ENCODE measurements around the gene NR5A2.

Gene NR5A2

GRCh38 chr1:200073286-200073637 is 45.8 kb downstream of the NR5A2 start:
- no peaks in the 10 kb centered on the region for H3K4me1 ChIP-seq
- H3K4me3 ChIP-seq (ENCODE audit: low read depth, low read length) = no peak overlapping the region
- H3K4me2 ChIP-seq (ENCODE audit: low read length) = no peak overlapping the region
- TF ChIP-seq CTCF (IDR thresholded peaks at IDR 0.05) = no peak
- no peak overlapping the region for H3K27ac ChIP-seq
- no peaks in the 10 kb centered on the region for H3K9me3 ChIP-seq (ENCODE audit: control insufficient read depth, low read length)
- no peak overlapping the region for H3K9ac ChIP-seq
- H3K79me2 ChIP-seq = no peaks in the 10 kb centered on the region
- H3K36me3 ChIP-seq (ENCODE audit: control insufficient read depth, insufficient read depth, low read length) = no peaks in the 10 kb centered on the region
- no peak overlapping the region for H2AFZ ChIP-seq
- no peaks in the 10 kb centered on the region for H3K27me3 ChIP-seq (ENCODE audit: control insufficient read depth, insufficient read depth, low read length)

- H3K4me2 ChIP-seq (ENCODE audit: low read length) = no peak overlapping the region
- H2AFZ ChIP-seq = no peak overlapping the region
- H3K4me1 ChIP-seq = no peaks in the 10 kb centered on the region
- H3K9ac ChIP-seq = no peak overlapping the region
- no peaks in the 10 kb centered on the region for H3K36me3 ChIP-seq (ENCODE audit: control insufficient read depth, insufficient read depth, low read length)
- H3K9me3 ChIP-seq (ENCODE audit: control insufficient read depth, low read length) = no peaks in the 10 kb centered on the region
- no peaks in the 10 kb centered on the region for H3K79me2 ChIP-seq
- no peak overlapping the region for H3K27ac ChIP-seq
- no peak for TF ChIP-seq CTCF (IDR thresholded peaks at IDR 0.05)
- no peak overlapping the region for H3K4me3 ChIP-seq (ENCODE audit: low read depth, low read length)
- H3K27me3 ChIP-seq (ENCODE audit: control insufficient read depth, insufficient read depth, low read length) = no peaks in the 10 kb centered on the region
These were observed 48.0 kb downstream of the NR5A2 start for GRCh38 chr1:200075522-200075921.

GRCh38 chr1:200075938-200076546 is 48.5 kb downstream of the NR5A2 start:
- H3K4me1 ChIP-seq = no peaks in the 10 kb centered on the region
- H3K4me3 ChIP-seq (ENCODE audit: low read depth, low read length) = no peak overlapping the region
- no peak overlapping the region for H3K4me2 ChIP-seq (ENCODE audit: low read length)
- H3K9me3 ChIP-seq (ENCODE audit: control insufficient read depth, low read length) = no peaks in the 10 kb centered on the region
- no peak for TF ChIP-seq CTCF (IDR thresholded peaks at IDR 0.05)
- no peak overlapping the region for H2AFZ ChIP-seq
- no peak overlapping the region for H3K27ac ChIP-seq
- no peaks in the 10 kb centered on the region for H3K27me3 ChIP-seq (ENCODE audit: control insufficient read depth, insufficient read depth, low read length)
- H3K79me2 ChIP-seq = no peaks in the 10 kb centered on the region
- no peak overlapping the region for H3K9ac ChIP-seq
- H3K36me3 ChIP-seq (ENCODE audit: control insufficient read depth, insufficient read depth, low read length) = no peaks in the 10 kb centered on the region

- Histone ChIP-seq H3K79me2 (no peaks in the 10 kb centered on the region), H3K4me2 (ENCODE audit: low read length) (no peak overlapping the region), H3K9me3 (ENCODE audit: control insufficient read depth, low read length) (no peaks in the 10 kb centered on the region), H3K27ac (no peak overlapping the region), H3K9ac (no peak overlapping the region), H3K36me3 (ENCODE audit: control insufficient read depth, insufficient read depth, low read length) (no peaks in the 10 kb centered on the region), H3K4me3 (ENCODE audit: low read depth, low read length) (no peak overlapping the region), H3K4me1 (no peaks in the 10 kb centered on the region), H3K27me3 (ENCODE audit: control insufficient read depth, insufficient read depth, low read length) (no peaks in the 10 kb centered on the region), H2AFZ (no peak overlapping the region)
- TF ChIP-seq CTCF (IDR thresholded peaks at IDR 0.05) = no peak
These were observed 51.9 kb downstream of the NR5A2 start for GRCh38 chr1:200079232-200079940.

Data from parathyroid adenoma (tissue), 2 donors.